Hepatocyte (in vitro differentiated cells): ENCODE data around the gene USP20. TPM values are rescaled to one million over a fixed set of nuclear protein-coding genes. Genes with fewer than 3 reads are reported as not detected.

Experiments
- DNase-seq: peaks from one replicate; pipeline ENCODE4 v3.0.0-alpha.2; 2016; ENCODE audit warnings: low spot score
- H2AFZ ChIP-seq: fragments of 200-600 bp; sonication (generic); 2 replicates; pipeline ENCODE4 v1.6.0; 2016; ENCODE audit warnings: antibody characterized with exemption, mild to moderate bottlenecking
- H3K27ac ChIP-seq: fragments of 200-600 bp; sonication (generic); 2 replicates; pipeline ENCODE4 v1.5.1; 2016; ENCODE audit warnings: mild to moderate bottlenecking
- H3K27me3 ChIP-seq: fragments of 200-600 bp; sonication (generic); 2 replicates; pipeline ENCODE4 v1.6.1; 2016
- H3K36me3 ChIP-seq: fragments of 200-600 bp; sonication (generic); replicated peaks from 2 replicates; pipeline ENCODE4 v1.5.1; 2016; ENCODE audit warnings: low read depth; ENCODE audit not compliant: insufficient read depth
- H3K4me1 ChIP-seq: fragments of 200-600 bp; sonication (generic); 2 replicates; pipeline ENCODE4 v1.5.1; 2016; ENCODE audit warnings: mild to moderate bottlenecking, moderate library complexity; ENCODE audit not compliant: insufficient read depth
- H3K4me2 ChIP-seq: fragments of 200-600 bp; sonication (generic); 2 replicates; pipeline ENCODE4 v1.6.0; 2016
- H3K4me3 ChIP-seq: fragments of 200-600 bp; sonication (generic); 2 replicates; pipeline ENCODE4 v1.5.1; 2016; ENCODE audit warnings: mild to moderate bottlenecking
- H3K79me2 ChIP-seq: fragments of 200-600 bp; sonication (generic); 2 replicates; pipeline ENCODE4 v1.6.0; 2017; ENCODE audit warnings: mild to moderate bottlenecking
- H3K9me2 ChIP-seq: fragments of 200-600 bp; sonication (generic); replicated peaks from 2 replicates; pipeline ENCODE4 v1.6.0; 2017; ENCODE audit warnings: mild to moderate bottlenecking; ENCODE audit not compliant: insufficient read depth
- H3K9me3 ChIP-seq: fragments of 200-600 bp; sonication (generic); 2 replicates; pipeline ENCODE4 v1.5.1; 2016; ENCODE audit warnings: low read depth, mild to moderate bottlenecking
- H4K20me1 ChIP-seq: fragments of 200-600 bp; sonication (generic); 2 replicates; pipeline ENCODE4 v1.6.0; 2016; ENCODE audit warnings: mild to moderate bottlenecking; ENCODE audit not compliant: insufficient read depth, poor library complexity, severe bottlenecking
- EZH2 ChIP-seq: fragments of 200-600 bp; sonication (generic); IDR thresholded peaks from 2 replicates; pipeline ENCODE4 v1.6.1; 2016; ENCODE audit warnings: antibody characterized with exemption, mild to moderate bottlenecking, borderline replicate concordance
- EZH2phosphoT487 ChIP-seq: fragments of 200-600 bp; sonication (generic); IDR thresholded peaks from one replicate; pipeline ENCODE4 v1.6.1; 2018; ENCODE audit warnings: antibody characterized with exemption, mild to moderate bottlenecking, low read depth, moderate library complexity; ENCODE audit not compliant: unreplicated experiment, severe bottlenecking
- WGBS: methylation state at CpG from one replicate; pipeline ENCODE4 v1.1.6; 2016; ENCODE audit warnings: low lambda C conversion rate; ENCODE audit errors: missing lambda C conversion rate; 5-methylcytosine and 5-hydroxymethylcytosine counted together
- polyA plus RNA-seq: library from polyadenylated mRNA; unstranded; fragments of >200 nt; fragmentation: Nextera tagmentation; extraction: Ambion mirVana; gene quantifications from 2 replicates; pipeline ENCODE4 v1.2.1, GENCODE V29; 2016
- total RNA-seq: library from RNA; depleted of rRNA; stranded (reverse); fragments of >200 nt; gene quantifications from 2 replicates; pipeline ENCODE4 v1.2.3, GENCODE V29; 2014
- TF ChIP-seq, protein P1 (sequence below): fragments of 200-600 bp; sonication (generic); IDR thresholded peaks from 2 replicates; pipeline ENCODE4 v1.5.1; 2016; ENCODE audit warnings: antibody characterized with exemption, mild to moderate bottlenecking; ENCODE audit not compliant: poor library complexity

Gene USP20
- total and polyA plus RNA-seq, 2 experiments from 2014 or later: 10.6 to 29.0 TPM

DNA sequence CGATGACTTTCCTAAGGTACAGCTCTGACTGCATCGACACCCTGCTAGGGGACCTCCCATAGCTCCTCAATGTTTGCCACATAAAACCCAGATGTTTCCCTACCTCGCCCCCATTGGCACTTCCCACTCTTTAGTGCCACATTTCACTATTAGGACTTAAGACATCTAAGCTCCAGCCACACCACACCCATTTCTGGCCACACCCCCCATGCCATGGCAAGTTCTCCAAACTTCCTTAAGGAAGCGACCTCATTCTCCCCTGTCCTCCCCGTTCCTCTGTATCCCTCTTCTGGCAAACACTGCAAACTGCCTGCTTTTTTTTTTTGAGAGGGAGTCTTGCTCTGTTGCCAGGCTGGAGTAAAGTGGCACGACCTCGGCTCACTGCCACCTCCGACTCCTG is 62.9 kb downstream of the USP20 start:
- Histone ChIP-seq H3K79me2 (no peaks in the 10 kb centered on the region), H3K4me3 (no peak overlapping the region), H3K36me3 (no peaks in the 10 kb centered on the region), H3K4me2 (no peak overlapping the region), H2AFZ (no peak overlapping the region), H3K9me3 (no peaks in the 10 kb centered on the region), H3K27ac (no peak overlapping the region), H3K27me3 (no peaks in the 10 kb centered on the region), H3K4me1 (no peaks in the 10 kb centered on the region), H4K20me1 (no peaks in the 10 kb centered on the region), H3K9me2 (no peaks in the 10 kb centered on the region)
- TF ChIP-seq EZH2phosphoT487 (no peak), EZH2 (no peak)
- TF ChIP-seq, protein P1, sequence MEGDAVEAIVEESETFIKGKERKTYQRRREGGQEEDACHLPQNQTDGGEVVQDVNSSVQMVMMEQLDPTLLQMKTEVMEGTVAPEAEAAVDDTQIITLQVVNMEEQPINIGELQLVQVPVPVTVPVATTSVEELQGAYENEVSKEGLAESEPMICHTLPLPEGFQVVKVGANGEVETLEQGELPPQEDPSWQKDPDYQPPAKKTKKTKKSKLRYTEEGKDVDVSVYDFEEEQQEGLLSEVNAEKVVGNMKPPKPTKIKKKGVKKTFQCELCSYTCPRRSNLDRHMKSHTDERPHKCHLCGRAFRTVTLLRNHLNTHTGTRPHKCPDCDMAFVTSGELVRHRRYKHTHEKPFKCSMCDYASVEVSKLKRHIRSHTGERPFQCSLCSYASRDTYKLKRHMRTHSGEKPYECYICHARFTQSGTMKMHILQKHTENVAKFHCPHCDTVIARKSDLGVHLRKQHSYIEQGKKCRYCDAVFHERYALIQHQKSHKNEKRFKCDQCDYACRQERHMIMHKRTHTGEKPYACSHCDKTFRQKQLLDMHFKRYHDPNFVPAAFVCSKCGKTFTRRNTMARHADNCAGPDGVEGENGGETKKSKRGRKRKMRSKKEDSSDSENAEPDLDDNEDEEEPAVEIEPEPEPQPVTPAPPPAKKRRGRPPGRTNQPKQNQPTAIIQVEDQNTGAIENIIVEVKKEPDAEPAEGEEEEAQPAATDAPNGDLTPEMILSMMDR: no peak
- DNase-seq: no peak
- WGBS: 91% methylated on average over 8 of the region's 8 CpGs

DNA sequence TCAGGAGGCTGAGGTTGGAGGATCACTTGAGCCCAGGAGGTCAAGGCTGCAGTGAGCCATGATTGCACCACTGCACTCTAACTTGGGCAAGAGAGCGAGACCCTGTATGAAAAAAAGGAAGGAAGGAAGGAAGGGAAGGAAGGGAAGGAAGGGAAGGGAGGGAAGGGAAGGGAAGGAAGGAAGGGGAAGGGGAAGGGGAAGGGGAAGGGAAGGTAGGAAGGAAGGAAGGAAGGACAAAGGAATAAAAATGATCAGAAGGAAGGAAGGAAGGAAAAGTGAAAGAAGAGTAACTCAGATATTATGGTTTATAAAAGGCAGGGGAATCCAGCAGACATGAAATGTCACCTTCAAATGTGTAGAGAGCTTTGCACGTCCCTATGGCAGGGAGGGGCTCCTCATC is 64.4 kb downstream of the USP20 start:
- no peaks in the 10 kb centered on the region for H3K9me2 ChIP-seq
- TF ChIP-seq EZH2phosphoT487 (no peak), EZH2 (no peak)
- TF ChIP-seq, protein P1: no peak

DNA sequence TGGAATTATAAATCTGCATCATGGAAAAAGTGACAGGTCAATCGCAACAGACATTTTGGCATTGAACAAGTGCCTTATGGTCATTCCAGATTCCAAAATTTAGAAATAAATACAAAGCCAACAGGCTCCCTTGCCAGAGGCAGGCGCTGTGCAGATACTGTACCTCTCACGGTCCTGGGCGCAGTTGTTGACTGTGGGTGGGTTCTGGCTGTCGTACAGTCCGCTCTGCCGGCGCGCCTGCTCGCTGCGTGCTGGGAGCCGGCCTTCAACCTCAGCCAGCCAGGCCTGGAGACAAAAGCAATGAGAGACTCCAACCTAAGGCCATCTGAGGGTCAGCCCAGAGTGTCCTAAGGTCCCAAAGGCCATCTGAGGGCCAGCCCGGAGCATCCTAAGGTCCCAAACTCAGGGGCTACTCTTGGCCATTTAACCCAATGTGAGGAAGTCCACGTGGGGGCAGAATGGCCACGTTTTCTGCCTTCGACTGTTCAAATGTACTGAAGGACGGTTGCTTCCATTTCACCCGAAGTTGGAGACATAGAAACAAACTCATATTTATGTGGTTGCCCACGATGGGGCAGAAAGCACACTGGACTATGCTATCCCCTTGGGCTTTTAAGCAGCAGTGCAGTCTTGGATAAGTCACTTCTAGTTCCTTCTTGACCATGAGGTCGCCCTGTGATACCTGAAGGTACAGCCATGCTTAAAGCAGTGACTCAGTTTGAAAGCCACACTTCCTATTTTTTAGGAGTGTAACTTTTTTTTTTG is 65.2 kb downstream of the USP20 start:
- TF ChIP-seq EZH2 (no peak), EZH2phosphoT487 (no peak)
- TF ChIP-seq, protein P1: no peak
- Histone ChIP-seq H3K4me2 (no peak overlapping the region), H3K27ac (no peak overlapping the region), H3K9me3 (no peaks in the 10 kb centered on the region), H3K4me3 (no peak overlapping the region), H3K79me2 (no peaks in the 10 kb centered on the region), H3K9me2 (no peaks in the 10 kb centered on the region), H2AFZ (no peak overlapping the region), H3K4me1 (no peaks in the 10 kb centered on the region), H3K36me3 (no peaks in the 10 kb centered on the region), H3K27me3 (no peaks in the 10 kb centered on the region), H4K20me1 (no peaks in the 10 kb centered on the region)
- 97% methylated on average over 19 of the region's 20 CpGs for WGBS
- no peak for DNase-seq

More for the DNA sequence above, 64.4 kb downstream of the USP20 start:
- DNase-seq: no peak
- Histone ChIP-seq H3K27ac (no peak overlapping the region), H3K27me3 (no peaks in the 10 kb centered on the region), H3K4me1 (no peaks in the 10 kb centered on the region), H3K36me3 (no peaks in the 10 kb centered on the region), H3K79me2 (no peaks in the 10 kb centered on the region), H3K9me3 (no peaks in the 10 kb centered on the region), H3K4me2 (no peak overlapping the region), H2AFZ (no peak overlapping the region), H3K4me3 (no peak overlapping the region), H4K20me1 (no peaks in the 10 kb centered on the region)
- 97% methylated on average over 2 of the region's 2 CpGs for WGBS
